Middle frontal gyrus (tissue), 1 donor: Measurements from ENCODE around the gene EML6.

Experiments used
- DNase-seq: peaks from one replicate; pipeline ENCODE4 v3.0.0-alpha.2; 2015; ENCODE audit warnings: low spot score; ENCODE audit errors: extremely low spot score

The EML6 gene

GRCh38 chr2:54706622-54707021, 16.8 kb upstream of the EML6 start:
- DNase-seq = no peak

- DNase-seq = no peak
Measured at GRCh38 chr2:54708584-54709335, 14.7 kb upstream of the EML6 start.

- no peak for DNase-seq
Measured at GRCh38 chr2:54709336-54709809, 14.1 kb upstream of the EML6 start.

- no peak for DNase-seq
Measured at GRCh38 chr2:54710216-54710615, 13.2 kb upstream of the EML6 start.

GRCh38 chr2:54712516-54712915, 10.9 kb upstream of the EML6 start:
- DNase-seq = no peak

- DNase-seq = no peak
Measured at GRCh38 chr2:54714996-54715395, 8.5 kb upstream of the EML6 start.

- DNase-seq = no peak
Measured at GRCh38 chr2:54716375-54716774, 7.1 kb upstream of the EML6 start.

GRCh38 chr2:54720563-54720962, 2.9 kb upstream of the EML6 start:
- no peak for DNase-seq

GRCh38 chr2:54722641-54723040, 821 bp upstream of the EML6 start:
- no peak for DNase-seq

GRCh38 chr2:54723996-54724559, 616 bp downstream of the EML6 start:
- DNase-seq = no peak

- no peak for DNase-seq
Measured at GRCh38 chr2:54724560-54725342, 1.3 kb downstream of the EML6 start.

GRCh38 chr2:54725343-54726099, 2.1 kb downstream of the EML6 start:
- DNase-seq = no peak

- DNase-seq = no peak
Measured at GRCh38 chr2:54726431-54726830, 3.0 kb downstream of the EML6 start.

GRCh38 chr2:54726940-54727339, 3.5 kb downstream of the EML6 start:
- no peak for DNase-seq

- DNase-seq = no peak
Measured at GRCh38 chr2:54728669-54729120, 5.2 kb downstream of the EML6 start.

- no peak for DNase-seq
Measured at GRCh38 chr2:54735636-54736035, 12.2 kb downstream of the EML6 start.

- DNase-seq = no peak
Measured at GRCh38 chr2:54738281-54738680, 14.8 kb downstream of the EML6 start.

- no peak for DNase-seq
Measured at GRCh38 chr2:54740333-54740732, 16.9 kb downstream of the EML6 start.

- no peak for DNase-seq
Measured at GRCh38 chr2:54741250-54741649, 17.8 kb downstream of the EML6 start.

- no peak for DNase-seq
Measured at GRCh38 chr2:54750040-54750439, 26.6 kb downstream of the EML6 start.

GRCh38 chr2:54752439-54752838, 29.0 kb downstream of the EML6 start:
- DNase-seq = no peak
